ENCODE results near the gene HCRTR2. TPM values are rescaled to one million over a fixed set of nuclear protein-coding genes. Genes with fewer than 3 reads are reported as not detected.

HCRTR2 gene
- total and polyA plus RNA-seq, 7 donors: 0.01 TPM; not detected in 6

DNA sequence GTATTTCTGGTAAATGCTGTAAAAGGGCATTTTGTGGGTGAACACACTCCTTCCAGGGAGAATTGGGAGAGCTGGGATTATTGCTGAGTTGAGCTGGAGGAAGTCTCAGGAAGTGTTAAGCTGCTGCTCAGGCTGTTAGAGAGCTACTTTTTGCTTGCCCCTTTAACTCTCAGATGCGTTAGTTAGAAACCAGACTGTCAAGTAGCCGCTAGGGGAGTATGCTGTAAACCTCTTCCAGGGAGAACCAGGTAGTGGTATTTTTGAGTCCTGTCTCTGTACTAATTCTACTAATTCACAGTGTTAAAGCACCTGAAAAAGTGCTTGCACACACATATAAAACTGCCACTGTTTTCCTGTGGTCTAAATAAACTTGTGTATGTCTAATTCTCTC, 146.4 kb downstream of the HCRTR2 start:
- TF ChIP-seq, protein P1, sequence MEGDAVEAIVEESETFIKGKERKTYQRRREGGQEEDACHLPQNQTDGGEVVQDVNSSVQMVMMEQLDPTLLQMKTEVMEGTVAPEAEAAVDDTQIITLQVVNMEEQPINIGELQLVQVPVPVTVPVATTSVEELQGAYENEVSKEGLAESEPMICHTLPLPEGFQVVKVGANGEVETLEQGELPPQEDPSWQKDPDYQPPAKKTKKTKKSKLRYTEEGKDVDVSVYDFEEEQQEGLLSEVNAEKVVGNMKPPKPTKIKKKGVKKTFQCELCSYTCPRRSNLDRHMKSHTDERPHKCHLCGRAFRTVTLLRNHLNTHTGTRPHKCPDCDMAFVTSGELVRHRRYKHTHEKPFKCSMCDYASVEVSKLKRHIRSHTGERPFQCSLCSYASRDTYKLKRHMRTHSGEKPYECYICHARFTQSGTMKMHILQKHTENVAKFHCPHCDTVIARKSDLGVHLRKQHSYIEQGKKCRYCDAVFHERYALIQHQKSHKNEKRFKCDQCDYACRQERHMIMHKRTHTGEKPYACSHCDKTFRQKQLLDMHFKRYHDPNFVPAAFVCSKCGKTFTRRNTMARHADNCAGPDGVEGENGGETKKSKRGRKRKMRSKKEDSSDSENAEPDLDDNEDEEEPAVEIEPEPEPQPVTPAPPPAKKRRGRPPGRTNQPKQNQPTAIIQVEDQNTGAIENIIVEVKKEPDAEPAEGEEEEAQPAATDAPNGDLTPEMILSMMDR (IDR thresholded peaks at IDR 0.05): no peak
- intact Hi-C loops (cut with DNase I): no loop called here
- H3K4me3 ChIP-seq: no peak overlapping the region
- DNase-seq (no peak), ATAC-seq (no peak)
- no peaks in the 10 kb centered on the region for H3K36me3 ChIP-seq (ENCODE audit: insufficient read depth in 1 of 2, low read depth in 1 of 2)
- no peak overlapping the region for H3K27ac ChIP-seq
- H3K27me3 ChIP-seq (ENCODE audit: insufficient read depth in 3 of 3, low read length in 2 of 3): peaks cover 0 to 2% (median 0%) of the 10 kb centered on the region in 3 donors
- no peaks in the 10 kb centered on the region for H3K9me3 ChIP-seq
- H3K4me1 ChIP-seq: no peaks in the 10 kb centered on the region
- 45 to 52% (median 51%) methylated on average over 2 of the region's 2 CpGs for WGBS, 3 donors

DNA sequence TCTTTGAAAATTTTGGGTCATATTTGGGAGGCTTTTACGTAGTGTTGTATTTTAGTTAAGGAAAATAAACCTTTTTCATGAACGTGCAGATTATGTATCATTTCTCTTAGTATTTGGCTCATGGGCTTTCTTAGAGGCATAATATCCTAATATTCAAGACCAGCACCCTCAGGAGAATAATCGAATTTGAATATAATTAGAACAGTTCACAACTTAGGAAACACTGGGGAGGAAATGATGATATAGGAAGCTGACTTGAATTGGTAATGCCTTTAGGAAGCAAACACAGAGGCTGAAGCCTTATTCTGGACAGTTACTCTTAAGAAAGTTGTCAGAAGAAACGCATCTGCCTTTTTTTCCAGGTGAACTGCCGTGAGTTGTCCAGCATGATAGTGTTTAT, 152.9 kb downstream of the HCRTR2 start, which contains the start of gene GFRAL:
GFRAL (plus strand) TSS at position 301 of the 400 bp plus-strand sequence; CDS start at position 387, 86 bp downstream.
- Histone ChIP-seq H3K27ac (no peak within 1 kb of the TSS), H3K4me3 (no peak within 1 kb of the TSS), H3K36me3 (ENCODE audit: insufficient read depth in 1 of 2, low read depth in 1 of 2) (no peaks in the 10 kb centered on the region), H3K27me3 (ENCODE audit: insufficient read depth in 3 of 3, low read length in 2 of 3) (no peaks in the 10 kb centered on the region), H3K9me3 (no peaks in the 10 kb centered on the region), H3K4me1 (no peaks in the 10 kb centered on the region)
- DNase-seq: no peak
- intact Hi-C loops (cut with DNase I): no loop called here
- ATAC-seq: no peak
- TF ChIP-seq, protein P1 (IDR thresholded peaks at IDR 0.05): no peak
- WGBS, 3 donors: 65 to 69% (median 67%) methylated on average over 5 of the region's 5 CpGs

Other genes starting within 250 kb of the HCRTR2 start
- not detected for gene GFRAL, start 153.0 kb downstream of the HCRTR2 start, total RNA-seq
- gene GFRAL, start 153.0 kb downstream of the HCRTR2 start, polyA plus RNA-seq: not detected

Data from psoas muscle (tissue), 8 donors.